K562 (cell line): ENCODE measurements around the gene ARHGAP29.

ENCODE experiments used
- CBX8 ChIP-seq: fragments of 200-600 bp; sonication (generic); IDR thresholded peaks from 2 replicates; pipeline ENCODE4 v1.6.1; 2012; ENCODE audit warnings: borderline replicate concordance, mixed run types, low read depth, mild to moderate bottlenecking, moderate library complexity, mixed read lengths, low read length, control low read depth, inconsistent platforms; ENCODE audit not compliant: poor library complexity, severe bottlenecking; ENCODE audit errors: extremely low read depth
- MXI1 ChIP-seq: IDR thresholded peaks from 2 replicates; pipeline ENCODE4 v1.6.1; 2011; ENCODE audit warnings: low read depth, mild to moderate bottlenecking, improper control_type of control experiment, low read length
- ZNF75A ChIP-seq: fragments of 450-650 bp; formaldehyde crosslinking; IDR thresholded peaks from 2 replicates; pipeline ENCODE4 v1.4.0; 2020; ENCODE audit warnings: mild to moderate bottlenecking
- ZSCAN29 ChIP-seq: fragments of 450-650 bp; IDR thresholded peaks from 2 replicates; pipeline ENCODE4 v1.6.1; 2017

GRCh38 chr1:94279462-94279861, 42.1 kb upstream of the ARHGAP29 start:
- no peak for TF ChIP-seq ZSCAN29
- TF ChIP-seq CBX8, result no peak
- TF ChIP-seq MXI1, result no peak
- no peak for TF ChIP-seq ZNF75A (CRISPR knock-in tag)
